HG02623 (cell line): ENCODE measurements around the gene DTNA.

Source experiments
- ATAC-seq: cut with Tn5 transposase; IDR thresholded peaks from one replicate; pipeline ENCODE4 v1.9.1; 2021; ENCODE audit warnings: moderate library complexity; ENCODE audit not compliant: unreplicated experiment

DTNA gene

GRCh38 chr18:34805103-34805877 lies 95.2 kb downstream of the DTNA start:
- no peak for ATAC-seq

GRCh38 chr18:34805878-34806351 lies 95.8 kb downstream of the DTNA start:
- no peak for ATAC-seq

- no peak for ATAC-seq
Measured at GRCh38 chr18:34806527-34806926, 96.4 kb downstream of the DTNA start.

GRCh38 chr18:34807106-34807796 lies 97.2 kb downstream of the DTNA start:
- no peak for ATAC-seq

GRCh38 chr18:34808389-34808788 lies 98.3 kb downstream of the DTNA start:
- ATAC-seq: no peak

GRCh38 chr18:34809451-34810072 lies 99.5 kb downstream of the DTNA start:
- ATAC-seq: no peak

- no peak for ATAC-seq
Measured at GRCh38 chr18:34816183-34816582, 106.1 kb downstream of the DTNA start.

- ATAC-seq: no peak
Measured at GRCh38 chr18:34817636-34818035, 107.5 kb downstream of the DTNA start.

- ATAC-seq: no peak
Measured at GRCh38 chr18:34818064-34818463, 108.0 kb downstream of the DTNA start.

GRCh38 chr18:34820360-34821065 lies 110.4 kb downstream of the DTNA start:
- ATAC-seq: no peak

- no peak for ATAC-seq
Measured at GRCh38 chr18:34821669-34822210, 111.6 kb downstream of the DTNA start.

- no peak for ATAC-seq
Measured at GRCh38 chr18:34828093-34828492, 118.0 kb downstream of the DTNA start.

- ATAC-seq: no peak
Measured at GRCh38 chr18:34834897-34835296, 124.8 kb downstream of the DTNA start.

GRCh38 chr18:34835466-34835865 lies 125.4 kb downstream of the DTNA start:
- no peak for ATAC-seq

- no peak for ATAC-seq
Measured at GRCh38 chr18:34837769-34838272, 127.7 kb downstream of the DTNA start.

- no peak for ATAC-seq
Measured at GRCh38 chr18:34838669-34839068, 128.6 kb downstream of the DTNA start.

GRCh38 chr18:34840256-34840826 lies 130.2 kb downstream of the DTNA start:
- no peak for ATAC-seq

- no peak for ATAC-seq
Measured at GRCh38 chr18:34841891-34842290, 131.8 kb downstream of the DTNA start.

GRCh38 chr18:34844072-34844471 lies 134.0 kb downstream of the DTNA start:
- ATAC-seq: no peak

GRCh38 chr18:34844732-34845459 lies 134.8 kb downstream of the DTNA start:
- no peak for ATAC-seq
